BE2C (cell line): ENCODE data around the gene VPS37C.

ENCODE experiments used
- DNase-seq: peaks from one replicate; pipeline ENCODE4 v3.0.0-alpha.2; 2020
- H3K27me3 ChIP-seq: fragments of 250-450 bp; sonication (Bioruptor Pico); 2 replicates; pipeline ENCODE4 v1.5.1; 2020; ENCODE audit warnings: mild to moderate bottlenecking
- H3K36me3 ChIP-seq: fragments of 250-450 bp; sonication (Bioruptor Pico); 2 replicates; pipeline ENCODE4 v1.5.1; 2020; ENCODE audit warnings: mild to moderate bottlenecking
- H3K4me1 ChIP-seq: fragments of 250-450 bp; sonication (Bioruptor Pico); 2 replicates; pipeline ENCODE4 v1.5.1; 2020
- H3K4me3 ChIP-seq: 2 replicates; pipeline ENCODE4 v1.5.1; 2011; ENCODE audit warnings: low read depth, low read length
- H3K9me3 ChIP-seq: fragments of 250-450 bp; sonication (Bioruptor Pico); 2 replicates; pipeline ENCODE4 v1.5.1; 2020
- CTCF ChIP-seq: IDR thresholded peaks from 2 replicates; pipeline ENCODE4 v1.5.1; 2012; ENCODE audit warnings: mild to moderate bottlenecking, low read depth, low read length

VPS37C gene

GRCh38 chr11:61111786-61112517 lies 49.3 kb downstream of the VPS37C start:
- Histone ChIP-seq H3K36me3 (no peaks in the 10 kb centered on the region), H3K27me3 (no peaks in the 10 kb centered on the region), H3K4me3 (no peak overlapping the region), H3K4me1 (no peaks in the 10 kb centered on the region), H3K9me3 (no peaks in the 10 kb centered on the region)
- TF ChIP-seq CTCF: no peak
- DNase-seq: no peak

- no peak for TF ChIP-seq CTCF
- DNase-seq: no peak
- Histone ChIP-seq H3K4me3 (no peak overlapping the region), H3K4me1 (no peaks in the 10 kb centered on the region), H3K36me3 (no peaks in the 10 kb centered on the region), H3K27me3 (no peaks in the 10 kb centered on the region), H3K9me3 (no peaks in the 10 kb centered on the region)
Observed at GRCh38 chr11:61111050-61111435, 50.2 kb downstream of the VPS37C start.

- DNase-seq: no peak
- Histone ChIP-seq H3K36me3 (no peaks in the 10 kb centered on the region), H3K4me1 (no peaks in the 10 kb centered on the region), H3K9me3 (no peaks in the 10 kb centered on the region), H3K4me3 (no peak overlapping the region), H3K27me3 (no peaks in the 10 kb centered on the region)
- TF ChIP-seq CTCF: no peak
Observed at GRCh38 chr11:61110255-61111049, 50.8 kb downstream of the VPS37C start.

GRCh38 chr11:61109671-61110070 lies 51.6 kb downstream of the VPS37C start:
- no peak for TF ChIP-seq CTCF
- Histone ChIP-seq H3K4me1 (no peaks in the 10 kb centered on the region), H3K36me3 (no peaks in the 10 kb centered on the region), H3K9me3 (no peaks in the 10 kb centered on the region), H3K4me3 (no peak overlapping the region), H3K27me3 (no peaks in the 10 kb centered on the region)
- DNase-seq: no peak

- H3K4me3 ChIP-seq: no peak overlapping the region
- no peaks in the 10 kb centered on the region for H3K9me3 ChIP-seq
- H3K4me1 ChIP-seq: no peaks in the 10 kb centered on the region
- DNase-seq: no peak
- H3K36me3 ChIP-seq: no peaks in the 10 kb centered on the region
- no peaks in the 10 kb centered on the region for H3K27me3 ChIP-seq
- no peak for TF ChIP-seq CTCF
Observed at GRCh38 chr11:61108847-61109585, 52.2 kb downstream of the VPS37C start.

- no peak for DNase-seq
- Histone ChIP-seq H3K27me3 (no peaks in the 10 kb centered on the region), H3K9me3 (no peaks in the 10 kb centered on the region), H3K4me3 (no peak overlapping the region), H3K36me3 (no peaks in the 10 kb centered on the region), H3K4me1 (no peaks in the 10 kb centered on the region)
- no peak for TF ChIP-seq CTCF
Observed at GRCh38 chr11:61107888-61108287, 53.3 kb downstream of the VPS37C start.
